HG03066 (cell line): ENCODE measurements around the gene TRPM2.
"Not testable (repeated sequence)": the region's sequence is repeated elsewhere in the genome, so short reads cannot be mapped to it uniquely, and the experiment has no call there.

Experiments
- ATAC-seq: cut with Tn5 transposase; IDR thresholded peaks from one replicate; pipeline ENCODE4 v1.9.1; 2021; ENCODE audit warnings: low read depth; ENCODE audit not compliant: unreplicated experiment

Gene TRPM2

GRCh38 chr21:44405948-44406872, 52.8 kb downstream of the TRPM2 start:
- no peak for ATAC-seq

- ATAC-seq = no peak
Observed at GRCh38 chr21:44406953-44407352, 53.5 kb downstream of the TRPM2 start.

GRCh38 chr21:44407493-44407892, 54.1 kb downstream of the TRPM2 start:
- ATAC-seq = no peak

GRCh38 chr21:44408226-44408625, 54.8 kb downstream of the TRPM2 start:
- ATAC-seq = no peak

GRCh38 chr21:44413566-44414290, 60.3 kb downstream of the TRPM2 start:
- ATAC-seq = no peak

- no peak for ATAC-seq
Observed at GRCh38 chr21:44414291-44415072, 61.1 kb downstream of the TRPM2 start.

GRCh38 chr21:44415073-44416025, 61.9 kb downstream of the TRPM2 start:
- no peak for ATAC-seq

GRCh38 chr21:44416193-44416592, 62.8 kb downstream of the TRPM2 start:
- no peak for ATAC-seq

GRCh38 chr21:44417621-44418107, 64.2 kb downstream of the TRPM2 start:
- not testable (repeated sequence) for ATAC-seq

GRCh38 chr21:44418108-44418875, 64.9 kb downstream of the TRPM2 start:
- no peak for ATAC-seq

- no peak for ATAC-seq
Observed at GRCh38 chr21:44418876-44419230, 65.4 kb downstream of the TRPM2 start.

GRCh38 chr21:44419679-44420078, 66.3 kb downstream of the TRPM2 start:
- ATAC-seq = no peak

GRCh38 chr21:44420416-44421205, 67.2 kb downstream of the TRPM2 start:
- no peak for ATAC-seq

GRCh38 chr21:44421901-44422840, 68.8 kb downstream of the TRPM2 start:
- ATAC-seq = no peak

- no peak for ATAC-seq
Observed at GRCh38 chr21:44423312-44423821, 69.9 kb downstream of the TRPM2 start.

- ATAC-seq = no peak
Observed at GRCh38 chr21:44423941-44424607, 70.7 kb downstream of the TRPM2 start.
